Stimulated activated effector memory CD8-positive, alpha-beta T cell treated with anti-CD3 and anti-CD28 coated beads, Interleukin-12 subunit alpha, Interleukin-12 subunit beta, amount 100 ng/mL, for 72 hours (primary cell): ENCODE results near the gene GBF1.

Source experiments
- ATAC-seq: fragments of 150-1000 bp; cut with Tn5 transposase; 2 replicates; pipeline ENCODE4 v1.10.0; 2021
- DNase-seq, 2 donors: peaks; one replicate each; pipeline ENCODE4 v3.0.0; 2021 to 2022; ENCODE audit warnings: low spot score in 2 of 2
- H3K27ac Mint-ChIP-seq: one replicate; pipeline ENCODE4 v1.8.0; 2022; ENCODE audit warnings: mild to moderate bottlenecking, mixed read lengths
- H3K36me3 Mint-ChIP-seq: one replicate; pipeline ENCODE4 v1.8.0; 2022; ENCODE audit warnings: mild to moderate bottlenecking, mixed read lengths
- H3K4me1 Mint-ChIP-seq: one replicate; pipeline ENCODE4 v1.8.0; 2022; ENCODE audit warnings: mixed read lengths
- H3K4me3 Mint-ChIP-seq: one replicate; pipeline ENCODE4 v1.8.0; 2022; ENCODE audit warnings: mild to moderate bottlenecking, mixed read lengths
- H3K9me3 Mint-ChIP-seq: one replicate; pipeline ENCODE4 v1.8.0; 2022; ENCODE audit warnings: mixed read lengths

The GBF1 gene

DNA sequence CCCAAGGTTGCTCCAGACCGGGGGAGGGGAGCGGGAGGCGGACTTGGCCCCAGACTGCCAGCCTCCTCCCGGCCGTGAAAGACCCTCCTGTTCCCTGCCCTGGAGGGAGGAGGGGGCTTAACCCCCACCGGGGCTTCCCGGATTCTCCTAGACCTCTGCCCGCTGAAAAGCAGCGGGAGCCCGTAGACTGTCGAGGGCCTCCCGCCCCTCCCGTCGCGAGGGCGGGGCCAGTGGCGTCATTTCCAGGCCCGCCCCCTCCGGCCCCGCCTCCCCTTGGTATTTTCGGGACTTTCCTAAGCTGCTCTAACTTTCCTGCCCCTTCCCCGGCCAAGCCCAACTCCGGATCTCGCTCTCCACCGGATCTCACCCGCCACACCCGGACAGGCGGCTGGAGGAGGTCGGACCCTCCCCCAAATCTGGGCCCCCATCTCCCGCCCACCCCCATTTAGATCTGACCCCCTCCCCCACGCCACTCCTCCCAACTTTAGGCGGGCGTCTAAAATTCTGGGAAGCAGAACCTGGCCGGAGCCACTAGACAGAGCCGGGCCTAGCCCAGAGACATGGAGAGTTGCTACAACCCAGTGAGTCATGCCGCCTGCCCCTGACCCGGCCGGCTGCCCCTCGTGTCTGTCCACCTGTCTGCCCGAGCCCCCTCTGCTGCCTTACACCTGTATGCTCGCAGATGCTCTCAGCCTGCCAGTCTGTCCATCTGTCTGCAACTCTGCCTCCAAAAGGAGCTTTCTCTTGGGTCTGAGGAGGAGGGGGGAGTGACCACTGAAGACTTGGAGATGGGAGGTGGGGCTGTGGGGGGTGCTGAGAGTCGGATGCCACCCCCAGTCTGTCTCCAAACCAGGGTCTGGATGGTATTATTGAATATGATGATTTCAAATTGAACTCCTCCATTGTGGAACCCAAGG, 150.3 kb downstream of the GBF1 start, which contains the start of gene NFKB2:
NFKB2 (plus strand) TSS at position 306 of the 917 bp plus-strand sequence; CDS start at position 561, 255 bp downstream.
- Mint-ChIP-seq H3K36me3 (peaks cover 63% of the 10 kb centered on the region), H3K4me1 (peaks cover 47% of the 10 kb centered on the region), H3K9me3 (no peaks in the 10 kb centered on the region), H3K27ac (peak within 1 kb of the TSS; percentile 98), H3K4me3 (peak within 1 kb of the TSS; percentile 91)
- DNase-seq, result peak; percentile 87 to 95
- peak; percentile 43 for ATAC-seq

DNA sequence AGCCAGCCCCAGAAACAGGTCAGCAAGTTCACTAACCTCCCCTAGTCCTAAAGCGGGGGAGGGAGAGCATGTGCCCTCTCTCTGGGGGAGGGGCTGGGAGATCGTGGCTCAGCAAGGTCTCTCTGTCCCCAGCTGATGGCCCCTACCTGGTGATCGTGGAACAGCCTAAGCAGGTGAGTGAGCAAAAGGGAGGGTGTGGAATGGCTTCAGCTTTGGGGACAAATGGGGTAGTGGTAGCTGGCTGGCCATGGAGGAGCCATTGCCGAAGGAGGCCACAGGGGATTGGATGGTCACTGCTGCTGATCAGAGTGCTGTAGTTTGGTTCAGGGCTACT, 151.0 kb downstream of the GBF1 start:
- H3K36me3 Mint-ChIP-seq, result peaks cover 70% of the 10 kb centered on the region
- peaks cover 47% of the 10 kb centered on the region for H3K4me1 Mint-ChIP-seq
- no peak for DNase-seq
- H3K4me3 Mint-ChIP-seq, result peak overlapping the region; percentile 91
- no peak for ATAC-seq
- no peaks in the 10 kb centered on the region for H3K9me3 Mint-ChIP-seq
- H3K27ac Mint-ChIP-seq, result peak overlapping the region; percentile 98

GRCh38 chr10:102396730-102397151, 151.4 kb downstream of the GBF1 start:
- H3K9me3 Mint-ChIP-seq, result no peaks in the 10 kb centered on the region
- ATAC-seq, result no peak
- peaks cover 47% of the 10 kb centered on the region for H3K4me1 Mint-ChIP-seq
- no peak for DNase-seq
- peak overlapping the region; percentile 98 for H3K27ac Mint-ChIP-seq
- peaks cover 74% of the 10 kb centered on the region for H3K36me3 Mint-ChIP-seq
- H3K4me3 Mint-ChIP-seq, result peak overlapping the region; percentile 91

- H3K4me1 Mint-ChIP-seq, result peaks cover 55% of the 10 kb centered on the region
- no peak for DNase-seq
- peak overlapping the region; percentile 98 for H3K27ac Mint-ChIP-seq
Observed at GRCh38 chr10:102397222-102398171, 152.2 kb downstream of the GBF1 start.

GRCh38 chr10:102398172-102399020, 153.1 kb downstream of the GBF1 start:
- Mint-ChIP-seq H3K27ac (peak overlapping the region; percentile 78), H3K4me3 (peak overlapping the region; percentile 91), H3K9me3 (no peaks in the 10 kb centered on the region), H3K4me1 (peaks cover 49% of the 10 kb centered on the region), H3K36me3 (peaks cover 86% of the 10 kb centered on the region)
- no peak for ATAC-seq
- DNase-seq, result no peak

More at GRCh38 chr10:102397222-102398171, 152.2 kb downstream of the GBF1 start:
- Mint-ChIP-seq H3K4me3 (peak overlapping the region; percentile 91), H3K36me3 (peaks cover 82% of the 10 kb centered on the region), H3K9me3 (no peaks in the 10 kb centered on the region)
- ATAC-seq, result no peak

DNA sequence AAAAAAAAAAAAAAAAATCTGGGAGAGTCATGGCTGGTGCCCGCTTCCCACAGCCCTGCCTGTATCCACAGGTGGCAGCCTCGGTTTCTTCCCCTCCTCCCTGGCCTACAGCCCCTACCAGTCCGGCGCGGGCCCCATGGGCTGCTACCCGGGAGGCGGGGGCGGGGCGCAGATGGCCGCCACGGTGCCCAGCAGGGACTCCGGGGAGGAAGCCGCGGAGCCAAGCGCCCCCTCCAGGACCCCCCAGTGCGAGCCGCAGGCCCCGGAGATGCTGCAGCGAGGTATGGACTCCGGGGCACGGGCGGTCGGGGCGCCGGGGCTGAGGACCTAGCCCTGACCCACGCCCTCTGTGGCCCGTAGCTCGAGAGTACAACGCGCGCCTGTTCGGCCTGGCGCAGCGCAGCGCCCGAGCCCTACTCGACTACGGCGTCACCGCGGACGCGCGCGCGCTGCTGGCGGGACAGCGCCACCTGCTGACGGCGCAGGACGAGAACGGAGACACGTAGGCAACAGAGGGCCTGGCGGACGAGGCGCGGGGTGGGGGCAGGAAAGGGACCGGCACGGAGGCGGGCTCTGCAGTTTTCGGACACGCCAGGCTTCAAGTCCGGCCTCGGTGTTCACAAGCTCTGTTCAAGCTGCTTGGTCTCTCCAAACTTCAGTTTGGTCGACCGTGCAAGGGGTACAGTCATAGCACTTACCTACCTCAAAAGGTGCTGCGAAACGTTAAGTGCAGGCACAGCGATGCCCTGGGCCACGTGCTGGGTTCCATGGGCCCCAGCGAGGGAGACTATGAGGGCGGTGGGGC, 154.1 kb downstream of the GBF1 start:
- H3K9me3 Mint-ChIP-seq, result no peaks in the 10 kb centered on the region
- H3K36me3 Mint-ChIP-seq, result peaks cover 89% of the 10 kb centered on the region
- H3K4me3 Mint-ChIP-seq, result peak overlapping the region; percentile 91
- DNase-seq (peak; percentile 90 to 94), ATAC-seq (peak; percentile 71)
- H3K4me1 Mint-ChIP-seq, result peaks cover 44% of the 10 kb centered on the region
- H3K27ac Mint-ChIP-seq, result peak overlapping the region; percentile 70

DNA sequence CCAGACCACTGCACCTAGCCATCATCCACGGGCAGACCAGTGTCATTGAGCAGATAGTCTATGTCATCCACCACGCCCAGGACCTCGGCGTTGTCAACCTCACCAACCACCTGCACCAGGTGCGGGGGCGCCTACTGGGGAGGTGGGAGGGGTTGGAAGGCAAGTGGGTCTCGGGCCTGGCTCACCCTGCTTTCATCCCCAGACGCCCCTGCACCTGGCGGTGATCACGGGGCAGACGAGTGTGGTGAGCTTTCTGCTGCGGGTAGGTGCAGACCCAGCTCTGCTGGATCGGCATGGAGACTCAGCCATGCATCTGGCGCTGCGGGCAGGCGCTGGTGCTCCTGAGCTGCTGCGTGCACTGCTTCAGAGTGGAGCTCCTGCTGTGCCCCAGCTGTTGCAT, 154.7 kb downstream of the GBF1 start:
- Mint-ChIP-seq H3K9me3 (no peaks in the 10 kb centered on the region), H3K4me3 (peak overlapping the region; percentile 91), H3K36me3 (peaks cover 92% of the 10 kb centered on the region), H3K4me1 (peaks cover 44% of the 10 kb centered on the region), H3K27ac (peak overlapping the region; percentile 92)
- ATAC-seq (no peak), DNase-seq (no peak)

- DNase-seq, result no peak
- Mint-ChIP-seq H3K27ac (peak overlapping the region; percentile 92), H3K4me1 (peaks cover 49% of the 10 kb centered on the region), H3K9me3 (no peaks in the 10 kb centered on the region), H3K36me3 (peaks cover 96% of the 10 kb centered on the region), H3K4me3 (no peak overlapping the region)
- no peak for ATAC-seq
Observed at GRCh38 chr10:102400598-102401341, 155.4 kb downstream of the GBF1 start.

DNA sequence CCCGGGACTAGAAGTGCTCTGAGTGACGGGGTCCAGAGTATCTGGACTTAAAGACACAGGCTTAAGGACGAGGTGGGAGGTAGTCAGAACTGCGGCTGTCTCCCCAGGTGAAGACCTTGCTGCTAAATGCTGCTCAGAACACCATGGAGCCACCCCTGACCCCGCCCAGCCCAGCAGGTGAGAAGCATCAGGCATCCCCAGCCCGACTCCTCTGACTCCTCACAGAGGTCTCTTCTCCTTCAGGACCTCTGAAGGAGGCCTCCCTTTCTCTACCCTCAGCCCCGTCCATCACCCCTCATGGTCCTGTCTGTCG, 156.0 kb downstream of the GBF1 start:
- H3K4me1 Mint-ChIP-seq, result peaks cover 50% of the 10 kb centered on the region
- ATAC-seq, result no peak
- DNase-seq, result no peak
- peaks cover 96% of the 10 kb centered on the region for H3K36me3 Mint-ChIP-seq
- H3K27ac Mint-ChIP-seq, result peak overlapping the region; percentile 23
- no peak overlapping the region for H3K4me3 Mint-ChIP-seq
- no peaks in the 10 kb centered on the region for H3K9me3 Mint-ChIP-seq

- peaks cover 96% of the 10 kb centered on the region for H3K36me3 Mint-ChIP-seq
- peaks cover 43% of the 10 kb centered on the region for H3K4me1 Mint-ChIP-seq
- no peaks in the 10 kb centered on the region for H3K9me3 Mint-ChIP-seq
- H3K4me3 Mint-ChIP-seq, result no peak overlapping the region
- DNase-seq (no peak), ATAC-seq (no peak)
- H3K27ac Mint-ChIP-seq, result peak overlapping the region; percentile 60
Observed at GRCh38 chr10:102401735-102402511, 156.6 kb downstream of the GBF1 start.

GRCh38 chr10:102402512-102402896, 157.2 kb downstream of the GBF1 start:
- DNase-seq (no peak), ATAC-seq (no peak)
- Mint-ChIP-seq H3K4me1 (peaks cover 38% of the 10 kb centered on the region), H3K36me3 (peaks cover 96% of the 10 kb centered on the region), H3K9me3 (no peaks in the 10 kb centered on the region), H3K27ac (peak overlapping the region; percentile 60), H3K4me3 (no peak overlapping the region)

GRCh38 chr10:102403115-102403514, 157.8 kb downstream of the GBF1 start:
- Mint-ChIP-seq H3K4me1 (peaks cover 38% of the 10 kb centered on the region), H3K4me3 (no peak overlapping the region), H3K9me3 (no peaks in the 10 kb centered on the region), H3K36me3 (peaks cover 96% of the 10 kb centered on the region), H3K27ac (no peak overlapping the region)
- ATAC-seq (no peak), DNase-seq (no peak)
